CD4-positive, alpha-beta T cell treated with Interferon gamma for 1 hour (primary cell): ENCODE measurements around the gene SH2D7.

ENCODE experiments used
- DNase-seq: peaks from one replicate; pipeline ENCODE4 v3.0.0-alpha.2; 2020

Gene SH2D7

GRCh38 chr15:78079298-78080087 is 12.9 kb upstream of the SH2D7 start:
- DNase-seq, result no peak

DNA sequence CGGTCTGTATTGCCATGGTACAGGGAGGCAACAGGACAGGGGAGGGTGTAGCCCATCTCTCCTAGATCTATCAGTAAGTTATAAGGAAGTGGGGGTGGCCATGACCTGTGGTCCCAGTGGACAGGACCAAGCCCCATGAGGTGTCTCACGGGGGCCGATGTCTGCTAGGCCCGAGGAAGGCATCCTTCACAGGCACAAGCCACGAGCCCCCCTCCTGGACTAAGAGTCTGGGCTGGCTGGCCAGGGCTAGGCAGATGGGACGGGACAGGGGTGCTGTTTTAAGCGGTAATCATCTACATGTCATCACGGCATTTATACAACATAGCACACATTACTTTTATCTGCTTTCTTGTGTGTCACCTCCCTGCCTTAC is 12.3 kb upstream of the SH2D7 start:
- DNase-seq, result no peak

DNA sequence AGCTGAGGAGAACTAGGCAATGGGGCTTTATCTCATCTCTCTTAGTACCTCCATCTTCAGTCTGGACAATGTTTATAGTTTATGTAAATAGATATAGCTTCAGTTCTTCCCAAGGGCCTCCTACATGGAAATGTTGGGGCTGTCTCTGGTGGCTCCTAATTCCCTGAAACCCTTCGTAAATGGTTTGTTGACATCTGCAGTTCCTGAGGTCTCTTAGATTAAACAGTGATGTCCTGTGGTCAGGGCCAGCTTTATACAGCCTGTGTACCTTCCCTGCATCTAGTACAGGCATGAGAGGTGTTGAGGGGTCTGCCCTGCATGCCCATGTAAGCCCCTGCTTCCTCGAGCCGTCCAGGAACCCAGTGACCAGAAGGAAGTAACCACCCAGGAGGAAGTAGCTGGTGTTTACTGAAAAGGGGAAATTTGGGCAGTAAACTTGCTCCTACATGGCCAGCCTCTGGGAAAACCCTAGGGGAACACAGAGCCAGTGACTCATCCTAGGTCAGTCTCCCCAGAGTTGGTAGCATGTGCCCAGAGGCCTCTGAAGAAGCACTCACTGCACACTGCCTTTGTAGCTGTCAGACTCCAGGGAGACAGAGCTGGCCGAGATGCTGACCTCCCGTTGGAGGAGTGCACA is 10.1 kb upstream of the SH2D7 start:
- DNase-seq, result peak; percentile 63

GRCh38 chr15:78082743-78083110 is 9.6 kb upstream of the SH2D7 start:
- DNase-seq, result no peak

- no peak for DNase-seq
Measured at GRCh38 chr15:78083186-78083585, 9.2 kb upstream of the SH2D7 start.

GRCh38 chr15:78083687-78084448 is 8.5 kb upstream of the SH2D7 start:
- DNase-seq, result no peak

DNA sequence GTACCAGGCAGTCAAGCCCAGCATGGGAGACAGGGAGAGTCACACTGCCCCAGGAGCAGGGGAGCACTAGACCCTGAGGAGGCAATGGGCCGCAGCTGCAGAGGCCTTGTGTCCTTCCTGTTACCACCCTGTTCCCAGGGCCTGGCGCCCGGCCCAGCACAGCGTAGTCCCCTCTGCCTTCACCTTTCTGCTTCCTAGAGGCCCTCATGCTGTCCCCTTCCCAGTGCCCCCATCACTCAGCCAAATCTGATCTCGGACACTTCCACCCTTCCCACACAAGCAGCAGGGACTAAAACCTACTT is 8.0 kb upstream of the SH2D7 start:
- no peak for DNase-seq

DNA sequence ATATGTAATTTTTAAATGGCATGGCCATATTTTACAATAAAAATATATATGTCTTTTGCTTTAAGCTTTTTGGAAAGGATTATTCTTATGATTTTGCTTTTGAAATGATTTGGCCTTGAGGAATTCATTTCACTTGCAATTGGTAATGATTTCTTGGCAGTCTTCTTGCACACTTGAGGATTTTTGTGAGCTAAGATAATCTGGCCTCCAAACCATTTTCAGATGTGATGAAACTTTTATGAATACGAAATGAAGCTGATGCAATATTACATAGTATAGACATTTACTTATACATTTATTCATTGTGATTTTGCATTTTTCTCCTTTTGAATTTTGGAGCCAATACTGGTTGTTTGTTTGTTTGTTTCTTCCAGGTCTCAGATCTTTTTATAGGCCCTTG is 6.4 kb upstream of the SH2D7 start:
- no peak for DNase-seq

DNA sequence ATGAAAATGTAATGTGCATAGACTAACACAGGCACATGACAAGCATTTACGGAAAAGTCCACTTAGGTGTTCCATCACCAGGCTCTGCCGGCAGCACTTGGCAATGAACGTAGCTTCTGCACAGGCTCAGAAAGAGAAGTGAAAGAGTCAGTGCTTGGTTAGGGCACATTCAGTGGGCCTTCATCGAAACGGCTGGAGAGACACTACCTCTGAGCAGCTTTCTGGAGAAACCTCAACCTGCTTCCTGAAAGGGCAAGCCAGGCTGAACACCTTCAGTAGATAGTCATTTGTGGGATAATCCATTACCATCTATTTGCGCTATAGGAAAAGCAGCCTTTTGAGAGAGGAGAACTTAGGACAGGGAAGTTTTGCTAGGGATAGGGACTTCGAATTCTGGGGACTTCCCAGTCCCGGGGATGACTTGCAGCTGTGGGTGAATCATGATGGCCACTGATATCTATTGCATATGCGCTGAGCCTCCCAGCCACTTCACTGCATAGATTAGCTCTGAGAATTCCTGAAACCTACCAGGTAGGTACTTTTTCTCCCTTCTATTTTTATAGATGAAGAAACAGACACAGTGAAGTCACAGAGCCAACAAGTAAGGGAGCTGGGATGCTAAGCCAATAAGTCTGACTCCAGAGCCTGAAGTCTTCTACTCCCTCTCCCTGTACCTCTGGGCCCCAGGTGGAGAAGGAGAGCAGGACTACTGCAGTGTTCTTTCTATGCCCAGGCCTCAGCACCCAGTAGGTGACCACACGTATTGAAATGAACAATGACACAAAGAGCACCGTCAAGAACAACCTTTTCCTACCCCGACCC is 4.2 kb upstream of the SH2D7 start:
- peak; percentile 21 for DNase-seq

DNA sequence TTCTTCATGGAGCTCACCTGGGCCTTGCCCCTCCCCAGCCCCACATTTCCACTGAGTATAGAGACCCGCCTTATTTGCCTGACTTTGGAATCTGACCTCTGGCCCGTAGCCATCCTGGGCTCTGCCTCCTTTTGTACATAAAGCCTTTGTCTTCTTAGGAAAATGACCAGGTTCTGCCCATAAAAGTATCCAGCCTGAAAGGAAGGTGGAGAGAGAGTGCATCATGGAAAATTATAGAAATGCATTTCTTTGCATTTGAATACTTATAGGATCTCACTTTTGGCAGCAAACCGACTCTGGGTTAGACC is 3.6 kb upstream of the SH2D7 start:
- DNase-seq, result no peak

DNA sequence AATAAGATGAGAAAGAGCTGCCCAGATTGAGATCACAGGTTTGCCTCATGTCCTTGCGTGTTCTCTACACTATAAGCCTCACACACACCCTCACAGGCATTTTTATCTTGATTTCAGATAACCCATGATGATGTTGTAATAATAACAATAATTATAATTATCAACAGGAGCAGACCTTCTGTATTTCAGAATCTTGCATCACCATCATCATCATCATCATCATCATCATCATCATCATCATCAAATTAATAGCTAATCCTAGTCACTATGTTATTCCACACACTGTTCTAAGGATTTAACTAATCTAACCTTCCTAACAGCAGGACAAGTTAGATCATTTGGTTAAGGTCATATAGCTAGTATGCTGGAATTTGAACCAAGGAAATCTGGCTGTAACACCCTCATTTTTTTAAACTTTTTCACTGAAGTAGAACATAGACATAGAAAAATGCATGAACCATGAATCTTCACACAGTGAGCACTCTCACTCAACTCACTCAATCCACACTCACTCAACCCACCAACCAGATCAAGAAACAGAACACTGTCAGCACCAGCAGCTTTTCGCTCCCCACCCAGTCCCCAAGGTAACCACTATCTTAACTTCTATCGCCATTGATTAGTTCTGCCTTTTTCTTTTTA is 1.8 kb upstream of the SH2D7 start:
- DNase-seq, result no peak

- no peak for DNase-seq
Measured at GRCh38 chr15:78093242-78094020, 1.1 kb downstream of the SH2D7 start.

DNA sequence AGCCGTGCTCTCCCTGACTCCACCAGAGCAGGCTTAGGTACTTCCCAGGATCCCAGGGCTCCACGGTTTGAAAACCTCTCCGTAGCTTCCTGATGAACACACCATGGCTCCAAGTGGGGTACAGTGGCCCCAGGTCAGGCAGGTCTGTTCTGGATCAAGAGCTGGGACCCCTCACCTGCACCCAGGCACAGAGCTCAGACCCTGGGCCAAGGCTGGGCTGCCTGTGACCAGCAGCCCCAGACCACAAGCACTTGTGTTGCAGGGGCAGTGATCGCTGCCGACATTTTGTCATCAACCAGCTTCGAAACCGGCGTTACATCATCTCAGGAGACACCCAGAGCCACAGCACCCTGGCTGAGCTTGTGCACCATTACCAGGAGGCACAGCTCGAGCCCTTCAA is 5.3 kb downstream of the SH2D7 start:
- no peak for DNase-seq

- no peak for DNase-seq
Measured at GRCh38 chr15:78098131-78098755, 5.9 kb downstream of the SH2D7 start.

- DNase-seq, result no peak
Measured at GRCh38 chr15:78100886-78101285, 8.5 kb downstream of the SH2D7 start.

GRCh38 chr15:78101423-78102105 is 9.2 kb downstream of the SH2D7 start:
- no peak for DNase-seq

DNA sequence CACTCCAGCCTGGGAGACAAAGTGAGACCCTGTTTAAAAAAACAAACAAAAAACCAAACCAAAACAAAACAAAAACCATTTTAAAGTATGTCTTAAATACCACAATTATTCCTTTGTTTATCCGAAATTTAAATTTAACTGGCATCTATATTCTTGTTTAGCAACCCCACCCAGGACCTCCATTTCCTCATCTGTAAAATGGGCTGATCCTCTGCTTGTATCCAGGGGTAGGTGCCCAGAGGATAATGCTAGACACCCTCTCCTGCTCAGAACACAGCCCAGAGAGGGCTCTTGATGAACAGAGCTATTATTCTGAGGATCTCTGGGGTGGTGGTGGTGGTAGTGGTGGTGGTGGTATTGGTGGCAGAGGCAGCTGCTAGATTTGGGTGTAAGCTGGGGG is 9.8 kb downstream of the SH2D7 start:
- no peak for DNase-seq

- DNase-seq, result no peak
Measured at GRCh38 chr15:78102741-78103140, 10.4 kb downstream of the SH2D7 start.

DNA sequence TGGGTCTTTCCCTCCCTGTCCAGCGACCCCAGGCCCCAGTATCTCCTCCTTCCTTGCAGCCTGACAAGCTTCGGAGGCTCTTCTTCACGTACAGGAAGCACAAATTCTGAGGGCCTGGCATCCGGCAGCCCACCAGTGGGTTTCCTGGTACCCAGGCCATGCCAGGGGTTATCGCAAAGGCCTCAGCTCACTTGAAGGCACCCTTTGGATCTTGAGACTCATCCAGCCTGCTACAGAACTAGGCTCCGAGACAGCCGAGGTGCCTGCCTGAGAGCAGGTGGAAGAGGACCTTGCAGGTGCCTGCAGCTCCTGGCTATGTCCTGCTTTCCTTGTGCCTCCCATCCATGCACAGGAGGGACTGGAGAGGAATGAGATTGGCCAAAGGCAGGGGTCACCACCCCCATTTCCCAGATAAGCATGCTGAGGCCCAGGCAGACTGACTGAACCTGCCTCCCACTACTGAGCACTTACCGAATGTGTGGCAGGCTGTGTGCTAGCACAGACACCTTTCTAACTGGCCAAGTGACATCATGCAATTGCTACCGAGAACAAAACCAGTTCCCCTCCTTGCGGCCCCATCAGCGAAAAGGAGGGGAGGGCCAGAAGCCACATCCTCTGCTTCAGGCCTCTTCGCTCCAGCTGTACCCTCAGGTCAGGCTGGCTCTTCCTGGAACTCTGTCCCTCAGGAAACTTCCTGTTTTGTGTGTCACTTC is 11.2 kb downstream of the SH2D7 start:
- peak; percentile 46 for DNase-seq

DNA sequence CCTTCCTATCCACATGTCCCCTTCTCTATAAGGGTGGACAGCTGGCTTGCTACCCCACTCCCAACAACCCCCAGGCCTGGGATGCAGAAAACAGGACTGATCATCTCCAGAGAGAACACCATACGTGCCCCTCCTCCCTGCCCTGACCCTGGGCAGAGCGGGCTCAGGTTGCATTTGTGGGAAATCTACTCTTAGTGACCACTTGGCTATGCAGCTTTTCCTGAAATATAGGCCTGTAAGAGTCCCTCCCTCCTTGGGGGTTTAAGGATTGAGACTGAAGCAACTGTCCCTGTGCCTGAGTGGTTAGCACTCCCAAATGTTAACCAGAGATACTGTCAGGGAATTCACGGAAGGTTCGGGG is 11.7 kb downstream of the SH2D7 start:
- no peak for DNase-seq
